GM21447 (cell line): ENCODE measurements around the gene SREK1.

Experiments
- ATAC-seq: cut with Tn5 transposase; IDR thresholded peaks from one replicate; pipeline ENCODE4 v1.9.1; 2021; ENCODE audit not compliant: unreplicated experiment

SREK1 gene

DNA sequence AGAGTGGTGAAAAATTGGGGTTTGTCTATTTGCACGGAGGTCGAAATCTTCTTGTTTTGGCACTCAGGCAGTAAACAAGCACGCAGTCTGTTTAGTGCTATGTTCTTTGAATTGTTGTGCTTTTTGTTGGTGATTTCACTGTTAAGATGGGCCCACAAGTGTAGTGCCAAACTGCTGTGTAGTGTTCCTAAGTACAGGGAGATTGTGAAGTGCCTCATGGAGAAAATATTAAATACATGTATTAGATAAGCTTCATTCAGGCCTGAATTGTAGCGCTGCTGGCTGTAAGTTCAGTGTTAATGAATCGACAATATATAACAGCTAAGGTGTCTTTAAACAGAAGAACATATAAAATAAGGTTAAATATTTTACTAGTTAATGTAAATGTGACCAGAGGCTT lies 17.3 kb downstream of the SREK1 start:
- no peak for ATAC-seq

DNA sequence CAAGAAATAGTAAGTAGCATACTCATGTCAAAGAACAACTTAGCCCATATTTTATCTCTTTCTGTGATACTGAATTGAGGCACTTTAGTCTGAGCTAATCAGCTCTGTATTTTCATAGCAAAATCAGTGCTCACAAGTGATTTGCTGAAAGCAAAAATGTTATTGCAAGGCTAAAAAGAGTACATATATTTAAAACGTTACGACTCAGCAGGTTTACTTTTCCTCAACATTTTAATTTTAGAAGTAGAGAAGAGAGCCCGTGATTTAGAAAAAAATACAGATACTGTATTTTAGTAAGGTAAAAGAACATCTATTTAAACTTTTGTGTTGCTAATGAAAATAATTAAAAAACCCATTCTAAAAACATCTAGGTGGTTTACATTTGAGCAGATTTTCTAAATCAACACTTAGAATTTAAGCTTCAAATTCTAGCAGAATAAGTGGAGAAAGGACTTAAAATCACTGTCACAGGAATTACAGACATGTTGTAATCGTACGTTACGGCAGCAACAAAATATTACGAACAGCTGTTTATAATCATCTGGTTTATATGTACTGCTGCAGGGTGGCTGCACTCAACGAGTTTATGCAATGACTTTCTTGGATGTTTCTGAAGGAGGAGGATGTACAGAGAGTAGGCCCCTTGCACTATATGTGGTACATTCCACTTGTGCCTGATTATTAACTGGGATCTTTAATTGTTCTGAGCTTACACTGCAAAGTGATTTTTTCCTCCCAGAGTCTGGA lies 20.1 kb downstream of the SREK1 start:
- ATAC-seq, result no peak

DNA sequence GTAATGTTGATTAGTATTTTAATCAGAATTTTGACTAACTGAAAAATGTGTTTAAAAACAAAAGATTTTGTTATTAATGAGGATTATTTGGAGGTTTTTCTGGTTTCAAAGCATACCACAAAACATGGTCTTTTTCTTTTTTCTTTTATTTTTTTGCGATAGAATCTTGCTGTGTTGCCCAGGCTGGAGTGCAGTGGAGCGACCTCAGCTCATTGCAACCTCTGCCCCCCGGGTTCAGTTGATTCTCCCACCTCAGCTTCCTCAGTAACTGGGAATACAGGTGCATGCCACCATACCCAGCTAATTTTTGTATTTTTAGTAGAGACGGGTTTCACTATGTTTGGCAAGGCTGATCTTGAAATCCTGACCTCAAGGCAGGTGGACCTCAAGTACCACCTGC lies 24.1 kb downstream of the SREK1 start:
- ATAC-seq, result no peak

DNA sequence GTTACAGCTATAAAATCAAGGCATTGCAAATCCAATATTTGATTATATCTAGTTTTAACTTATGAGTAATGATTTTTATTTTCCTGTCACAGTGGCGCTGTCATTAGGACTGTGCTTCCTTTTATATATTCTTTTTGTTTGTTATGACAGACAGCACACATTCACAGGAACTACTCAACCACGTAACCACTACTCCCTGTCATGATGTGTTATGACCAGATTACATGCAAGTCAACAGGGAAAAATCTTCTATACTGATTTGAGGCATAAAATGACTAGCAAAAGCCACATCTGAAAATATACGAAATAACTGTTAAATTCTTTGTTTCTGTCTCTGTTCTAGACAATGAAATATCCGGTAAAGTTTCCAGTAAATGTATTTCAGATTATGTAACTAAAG lies 25.4 kb downstream of the SREK1 start:
- ATAC-seq, result no peak

DNA sequence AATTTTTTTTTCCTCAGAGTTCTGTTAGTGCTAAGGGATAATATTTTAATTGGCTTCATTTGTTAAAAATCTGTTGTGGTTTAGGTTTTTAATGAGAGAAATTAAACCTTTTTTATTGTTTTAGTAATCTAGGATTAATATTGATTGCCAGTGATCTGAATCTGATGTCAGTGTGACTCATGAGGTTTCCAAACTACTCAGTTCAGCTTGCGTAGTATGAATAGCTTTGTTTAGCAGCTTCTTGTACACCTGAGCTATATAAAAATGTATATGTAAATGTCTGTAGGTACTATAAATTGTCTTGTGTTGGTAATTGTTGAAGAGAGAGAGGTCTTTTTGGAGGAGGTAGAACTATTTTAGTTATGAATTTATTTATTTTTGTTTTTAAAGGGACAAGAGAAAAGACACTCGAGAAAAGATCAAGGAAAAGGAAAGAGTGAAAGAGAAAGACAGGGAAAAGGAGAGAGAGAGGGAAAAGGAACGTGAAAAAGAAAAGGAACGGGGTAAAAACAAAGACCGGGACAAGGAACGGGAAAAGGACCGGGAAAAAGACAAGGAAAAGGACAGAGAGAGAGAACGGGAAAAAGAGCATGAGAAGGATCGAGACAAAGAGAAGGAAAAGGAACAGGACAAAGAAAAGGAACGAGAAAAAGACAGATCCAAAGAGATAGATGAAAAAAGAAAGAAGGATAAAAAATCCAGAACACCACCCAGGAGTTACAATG lies 26.3 kb downstream of the SREK1 start:
- no peak for ATAC-seq

DNA sequence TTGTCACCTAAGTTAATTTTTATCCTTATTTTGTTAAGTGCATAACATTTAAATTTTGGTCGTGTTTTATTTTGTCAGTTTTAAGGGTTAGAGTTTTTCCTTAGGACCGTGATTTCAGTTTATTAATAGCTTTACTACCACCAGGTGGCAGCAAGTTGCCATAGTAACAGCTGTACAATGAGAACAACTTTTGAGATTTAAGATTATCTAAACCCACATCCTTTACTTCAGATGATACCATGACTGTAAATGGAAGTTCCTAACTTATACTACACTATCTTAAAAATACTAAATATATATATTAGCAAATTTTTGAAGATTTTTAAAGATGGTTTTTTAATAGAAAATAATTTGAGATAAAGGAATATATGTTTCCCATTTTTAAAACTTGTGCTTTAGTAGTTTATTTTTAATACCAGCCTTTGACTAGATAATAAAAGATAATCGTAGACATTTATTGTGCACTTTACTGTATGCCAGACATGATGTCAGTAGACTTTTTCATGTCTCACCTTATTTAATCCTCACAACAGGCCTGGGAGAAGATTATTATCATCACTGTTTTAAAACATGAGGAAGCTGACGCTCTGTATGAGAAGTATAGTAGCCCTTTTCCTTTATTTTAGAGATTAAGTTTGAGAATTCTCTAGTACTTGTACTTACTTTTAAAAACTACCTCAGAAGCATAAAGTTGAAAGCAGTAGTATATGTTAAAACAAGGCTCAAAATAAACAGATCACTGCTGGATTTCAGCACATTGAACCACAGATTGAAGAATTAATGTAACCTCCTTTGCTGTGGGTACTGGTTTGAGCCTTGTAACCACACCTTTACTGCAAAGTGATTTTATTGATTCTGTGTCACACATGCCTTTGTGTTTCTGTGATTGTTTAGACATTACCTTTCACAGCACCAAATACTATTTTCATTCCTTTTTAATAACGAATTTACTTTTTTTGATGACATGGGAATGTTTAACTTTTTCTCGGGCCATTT lies 27.5 kb downstream of the SREK1 start:
- ATAC-seq, result peak; percentile 65

DNA sequence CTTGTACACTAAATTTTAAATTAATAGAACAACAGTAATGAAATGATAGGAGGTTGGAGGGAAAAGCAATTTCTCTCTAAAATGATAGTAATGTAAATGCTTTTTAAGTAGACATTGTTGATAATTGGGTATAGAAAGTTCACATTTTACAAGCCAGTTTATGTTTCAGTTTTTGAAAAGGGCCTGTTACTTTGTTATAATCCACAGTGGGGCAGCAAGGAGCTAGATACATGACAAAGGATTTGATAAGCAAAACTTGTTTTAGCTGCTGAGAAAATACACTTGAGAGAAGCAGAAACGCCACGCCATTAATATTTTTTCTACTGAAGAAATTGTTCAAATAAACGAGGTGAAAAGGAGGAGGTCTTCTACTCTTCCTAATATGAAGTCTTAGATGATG lies 30.2 kb downstream of the SREK1 start:
- no peak for ATAC-seq

DNA sequence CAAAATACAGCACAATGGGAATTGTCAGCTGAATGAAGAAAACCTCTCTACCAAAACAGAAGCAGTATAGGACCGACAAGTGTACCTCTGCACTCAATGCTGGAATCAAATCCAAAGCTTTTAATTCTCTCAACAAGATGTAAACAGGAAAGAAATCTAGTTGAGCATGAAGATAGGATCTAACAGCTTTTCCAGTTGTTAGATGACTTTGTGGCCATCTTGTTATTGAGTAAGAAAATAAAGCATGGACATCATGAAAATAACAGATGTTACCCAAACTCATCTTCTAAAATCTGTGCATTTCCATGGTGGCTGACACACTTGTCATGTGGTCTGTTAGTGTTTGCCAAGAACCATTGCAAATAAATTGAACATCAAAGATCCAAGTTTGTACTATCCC lies 34.7 kb downstream of the SREK1 start:
- no peak for ATAC-seq

DNA sequence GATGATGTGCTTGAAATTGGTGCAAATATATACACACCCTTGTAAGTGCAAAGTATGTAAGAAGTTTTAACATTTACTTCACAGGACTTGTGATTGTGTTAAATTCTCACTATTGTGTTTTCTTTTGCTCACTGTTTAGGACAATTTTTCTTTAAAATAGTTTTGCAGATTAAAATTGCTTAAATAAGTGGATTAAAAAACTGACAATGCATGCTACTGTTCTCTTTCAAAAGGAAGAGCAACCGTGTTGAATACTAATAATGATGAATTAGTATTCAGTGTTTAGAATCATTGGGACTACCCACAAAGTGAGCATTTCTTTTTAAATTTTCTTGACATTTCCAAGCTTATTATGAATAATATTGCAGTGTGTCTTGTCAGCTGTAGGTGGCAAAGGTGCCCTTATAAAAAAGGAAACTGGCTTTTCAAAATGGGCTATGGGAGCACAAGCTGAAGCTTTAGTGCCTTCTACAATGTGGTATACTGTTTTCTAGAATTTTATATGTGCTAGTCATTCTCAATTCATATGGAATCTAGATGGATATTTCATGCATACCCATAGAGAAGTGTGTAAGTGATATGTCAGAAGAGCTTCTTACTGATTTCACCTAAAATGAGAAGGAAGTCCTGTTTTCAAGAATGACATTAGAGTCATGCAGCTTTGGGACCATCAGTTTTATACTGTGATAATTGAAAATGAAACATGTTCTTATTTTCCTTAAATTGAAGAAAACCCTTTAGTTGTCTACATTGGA lies 35.4 kb downstream of the SREK1 start:
- ATAC-seq, result no peak

DNA sequence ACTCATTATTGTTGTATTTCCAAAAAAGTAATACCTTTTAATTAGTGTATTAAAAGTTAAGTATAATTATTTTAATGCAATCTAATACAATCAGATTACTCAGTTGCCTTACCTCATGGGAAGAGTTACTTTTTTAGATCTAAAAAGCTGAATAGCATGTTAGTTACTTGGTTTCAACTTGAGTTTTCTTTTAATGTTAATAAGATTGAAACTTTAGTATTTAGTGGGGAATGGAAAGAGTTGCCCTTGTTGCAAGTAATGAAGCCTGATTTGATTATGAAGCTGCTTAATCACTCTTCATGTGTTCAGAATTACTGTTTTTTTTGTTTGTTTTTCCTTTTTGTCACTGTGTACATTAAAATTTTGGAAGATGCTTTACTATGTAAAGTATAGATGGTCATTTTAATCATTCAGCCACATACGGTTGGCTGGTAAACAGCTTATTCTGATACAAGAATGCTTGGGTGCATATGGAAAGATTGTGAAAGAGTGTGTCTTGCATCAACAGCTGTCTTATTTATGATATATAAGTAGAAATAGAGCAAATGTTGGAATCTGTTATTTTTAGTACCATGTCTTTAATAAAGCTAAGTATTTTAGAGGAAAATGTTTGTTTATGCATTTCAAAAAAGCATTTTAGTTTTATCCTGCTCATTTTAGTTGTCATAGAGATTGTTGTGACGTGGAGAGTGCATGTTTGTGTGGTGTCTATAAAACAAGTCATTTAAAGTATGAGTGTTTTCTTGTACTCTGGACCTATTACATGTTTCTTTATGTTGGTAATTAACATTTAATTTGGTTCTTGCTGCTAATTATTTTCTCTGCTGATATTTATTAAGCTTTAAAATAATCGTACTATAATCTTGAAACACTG lies 36.4 kb downstream of the SREK1 start:
- ATAC-seq, result no peak

DNA sequence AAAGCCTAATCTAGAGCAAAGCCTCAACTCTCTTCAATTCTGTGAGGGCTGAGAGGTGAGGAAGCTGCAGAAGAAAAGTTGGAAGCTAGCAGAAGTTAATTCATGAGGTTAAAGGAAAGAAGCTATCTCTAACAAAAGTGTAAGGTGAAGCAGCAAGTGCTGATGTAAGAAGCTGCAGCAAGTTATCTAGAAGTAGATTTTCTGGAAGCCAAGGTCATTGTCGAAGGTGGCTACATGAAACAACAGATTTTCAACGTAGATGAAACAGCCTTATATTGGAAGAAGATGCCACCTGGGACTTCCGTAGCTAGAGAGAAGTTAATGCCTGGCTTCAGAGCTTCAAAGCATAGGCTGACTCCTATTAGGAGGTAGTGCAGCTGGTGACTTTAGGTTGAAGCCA lies 42.0 kb downstream of the SREK1 start:
- ATAC-seq, result no peak

DNA sequence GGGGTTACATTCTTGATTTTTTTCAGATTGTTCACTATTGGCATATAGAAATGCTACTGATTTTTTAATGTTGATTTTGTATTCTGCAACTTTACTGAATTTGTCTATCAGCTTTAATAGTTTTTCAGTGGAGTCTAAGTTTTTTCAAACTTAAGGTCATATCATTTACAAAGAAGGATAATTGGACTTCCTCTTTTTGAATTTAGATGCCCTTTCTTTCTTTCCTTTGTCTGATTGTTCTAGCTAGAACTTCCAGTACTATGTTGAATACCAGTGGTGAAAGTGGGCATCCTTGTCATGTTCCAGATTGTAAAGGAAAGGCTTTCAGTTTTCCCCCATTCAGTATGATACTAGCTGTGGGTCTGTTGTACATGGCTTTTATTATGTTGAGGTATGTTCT lies 49.3 kb downstream of the SREK1 start:
- ATAC-seq, result no peak

DNA sequence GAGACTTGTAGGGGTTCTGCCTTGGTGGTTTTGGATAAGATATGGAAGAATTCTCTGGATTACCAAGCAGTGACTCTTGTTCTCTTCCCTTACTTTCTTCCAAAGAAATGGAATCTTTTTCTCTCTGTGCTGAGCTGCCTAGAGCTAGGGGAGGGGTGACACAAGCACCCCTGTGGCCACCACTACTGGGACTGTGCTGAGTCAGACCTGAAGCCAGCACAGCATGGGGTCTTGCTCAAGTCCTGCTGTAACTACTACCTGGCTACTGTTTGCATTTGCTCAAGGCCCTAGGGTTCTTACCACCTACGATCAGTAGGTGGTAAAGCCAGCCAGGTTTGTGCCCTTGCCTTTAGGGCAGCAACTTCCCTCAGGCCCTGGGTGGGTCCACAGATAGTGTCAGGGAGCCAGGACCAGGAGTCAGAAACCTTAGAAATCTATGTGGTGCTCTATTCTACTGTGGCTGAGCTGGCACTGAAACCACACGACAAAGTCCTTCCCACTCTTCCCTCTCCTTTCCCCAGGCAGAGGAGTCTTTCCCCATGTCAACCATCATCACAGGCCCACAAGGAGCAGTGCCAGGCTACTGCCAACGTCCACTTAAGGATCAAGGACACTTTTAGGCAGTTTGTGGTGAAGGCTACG lies 53.8 kb downstream of the SREK1 start:
- ATAC-seq, result no peak

DNA sequence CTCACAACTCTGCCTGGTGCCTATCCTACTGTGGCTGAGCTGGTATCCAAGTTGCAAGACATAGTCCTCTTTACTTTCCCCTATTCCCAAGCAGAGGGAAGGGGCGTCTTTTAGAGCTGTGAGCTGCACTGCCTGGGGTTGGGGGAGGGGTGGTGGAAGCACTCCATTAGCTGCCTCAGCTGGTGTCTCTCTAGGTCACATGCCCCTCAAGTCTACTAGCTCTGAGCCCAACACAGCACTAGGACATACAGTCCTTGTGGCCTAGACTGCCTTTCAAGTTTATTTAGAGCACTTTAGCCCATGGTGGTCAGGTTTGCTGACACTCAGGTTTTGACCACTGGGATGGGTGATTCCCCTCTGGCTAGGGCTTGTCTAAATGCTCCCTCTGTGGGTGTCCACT lies 54.7 kb downstream of the SREK1 start:
- ATAC-seq, result no peak

DNA sequence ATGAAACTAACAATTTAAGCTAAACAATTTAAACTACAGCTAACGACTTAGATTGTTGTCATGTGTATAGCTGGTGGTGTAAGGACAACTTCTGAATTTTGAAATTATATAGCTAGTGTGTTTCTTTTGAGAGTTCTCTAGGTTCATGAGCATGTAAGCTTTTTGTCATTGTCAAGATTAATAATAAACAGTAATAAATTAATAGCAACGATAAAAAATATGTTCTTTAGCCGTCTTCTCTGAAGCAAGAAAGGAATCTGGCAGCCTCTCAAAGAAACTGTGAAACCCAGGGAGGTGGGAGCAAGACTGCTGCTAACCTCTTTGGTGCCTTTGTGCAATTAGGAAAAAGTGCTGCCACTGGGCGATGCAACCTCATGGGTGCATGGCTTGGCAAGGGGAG lies 59.4 kb downstream of the SREK1 start:
- ATAC-seq, result no peak

DNA sequence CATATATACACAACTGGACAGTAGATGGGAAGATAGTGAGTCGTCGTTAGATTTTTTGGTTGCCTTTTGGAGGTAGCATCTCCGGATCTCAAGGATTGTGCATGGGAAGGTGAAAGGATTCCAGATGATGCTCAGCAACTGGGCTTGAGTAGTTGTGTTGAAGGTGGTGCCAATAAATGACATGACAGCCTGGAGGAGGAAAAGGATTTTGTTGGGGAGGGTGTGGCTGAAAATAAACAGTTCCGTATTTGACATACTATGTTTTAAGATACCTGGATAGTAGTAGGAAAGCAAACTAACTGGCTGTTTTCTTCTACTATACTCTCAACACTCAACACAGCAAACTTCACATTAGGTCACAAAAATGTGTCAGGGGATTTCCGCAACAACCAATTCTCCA lies 62.4 kb downstream of the SREK1 start:
- no peak for ATAC-seq

DNA sequence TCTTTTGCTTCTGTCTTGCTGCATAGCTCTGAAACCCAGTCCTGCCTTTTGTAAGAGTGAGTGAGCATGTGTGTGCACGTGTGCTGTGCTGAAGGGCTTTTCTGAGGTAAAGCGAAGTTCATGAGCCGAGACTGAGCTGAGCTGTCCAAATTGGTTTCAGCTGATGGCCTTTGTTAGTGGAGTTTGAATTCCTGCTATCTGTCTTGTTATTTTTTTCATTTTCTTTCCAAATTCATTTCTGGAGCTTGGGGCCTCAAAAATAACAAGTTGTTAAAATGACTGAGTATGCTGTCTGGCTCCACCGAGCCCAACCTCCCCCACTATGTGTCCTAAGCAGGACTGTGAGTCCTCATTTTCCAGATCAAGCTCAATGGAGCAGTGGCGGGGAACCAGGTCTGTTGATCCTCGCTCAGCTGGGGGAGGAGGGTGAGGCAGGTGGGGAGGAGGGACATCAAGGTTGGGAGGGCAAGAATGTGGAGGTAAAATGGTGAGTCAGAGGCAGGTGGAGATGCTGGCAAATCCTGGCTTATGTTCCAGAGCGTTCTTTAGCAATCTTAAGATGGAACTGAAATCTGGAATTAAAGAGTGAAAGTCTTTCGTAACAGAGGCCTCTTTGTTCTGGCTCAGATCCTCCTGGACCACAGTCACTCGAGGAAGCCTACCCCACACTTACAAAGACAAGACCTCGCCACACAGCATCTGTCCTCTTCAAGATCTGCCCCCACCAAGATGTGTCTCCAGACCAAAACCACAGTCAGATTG lies 63.9 kb downstream of the SREK1 start:
- no peak for ATAC-seq

DNA sequence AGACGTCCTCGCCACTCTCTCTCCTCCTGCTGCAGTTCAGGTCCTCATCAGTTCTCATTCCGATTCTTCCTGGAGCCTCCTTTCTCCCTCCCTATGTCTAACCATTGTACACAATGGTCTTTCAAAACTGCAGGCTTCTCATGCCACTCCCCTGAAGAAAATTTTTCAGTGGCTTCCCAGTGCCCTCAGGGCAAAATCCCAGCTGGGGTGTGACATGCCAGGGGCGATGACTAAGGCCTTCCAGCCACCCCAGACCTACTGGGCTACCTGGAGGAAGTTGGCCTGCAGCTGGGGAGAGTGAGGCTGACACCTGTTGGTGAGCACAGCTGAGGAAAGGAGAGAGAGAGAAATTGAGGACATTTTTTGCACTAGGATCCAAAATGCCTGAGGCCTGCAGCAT lies 65.2 kb downstream of the SREK1 start:
- no peak for ATAC-seq

DNA sequence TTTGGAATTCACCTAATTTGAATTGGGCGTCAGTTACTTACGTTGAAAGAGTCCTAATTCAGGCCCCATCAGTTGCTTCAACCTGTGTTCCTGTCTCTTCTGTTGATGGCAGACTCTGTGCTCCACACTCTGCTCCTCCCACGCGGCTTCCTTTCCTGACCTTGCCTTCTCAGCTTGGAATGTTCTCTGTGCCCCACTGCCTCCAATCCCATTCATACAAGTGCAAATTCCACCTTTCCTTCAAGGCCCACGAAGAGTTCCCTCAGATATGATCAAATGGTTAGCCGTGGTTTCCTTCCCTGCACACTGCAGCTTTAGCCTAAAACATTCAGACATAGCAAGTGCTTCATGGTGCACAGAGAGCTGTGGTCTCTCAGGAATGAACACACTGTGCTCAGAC lies 65.7 kb downstream of the SREK1 start:
- ATAC-seq, result no peak
